Suprapubic skin (tissue), 4 donors: Measurements from ENCODE around the gene CDK5RAP1.

Source experiments
- EP300 ChIP-seq: sonication (generic); formaldehyde crosslinking; IDR thresholded peaks from one replicate; pipeline ENCODE4 v1.6.1; 2017; ENCODE audit warnings: antibody characterized with exemption
- POLR2A ChIP-seq, 2 donors: fragments of 450-650 bp; IDR thresholded peaks; one replicate each; pipeline ENCODE4 v1.6.1; 2017; ENCODE audit warnings: antibody characterized with exemption in 2 of 2, mild to moderate bottlenecking in 2 of 2, moderate library complexity in 2 of 2
- POLR2AphosphoS5 ChIP-seq, 3 donors: sonication (generic); formaldehyde crosslinking; IDR thresholded peaks; one replicate each; pipeline ENCODE4 v1.6.1; 2017; ENCODE audit warnings: antibody characterized with exemption in 3 of 3
- TF ChIP-seq, protein P1 (sequence below), 2 donors: fragments of 200-600 bp in 1 of 2; fragments of 450-650 bp in 1 of 2; sonication (generic) in 1 of 2; IDR thresholded peaks; one replicate each; pipeline ENCODE4 v1.5.1; 2016 to 2019; ENCODE audit warnings: antibody characterized with exemption in 2 of 2, mild to moderate bottlenecking in 1 of 2, moderate library complexity in 1 of 2

DNA sequence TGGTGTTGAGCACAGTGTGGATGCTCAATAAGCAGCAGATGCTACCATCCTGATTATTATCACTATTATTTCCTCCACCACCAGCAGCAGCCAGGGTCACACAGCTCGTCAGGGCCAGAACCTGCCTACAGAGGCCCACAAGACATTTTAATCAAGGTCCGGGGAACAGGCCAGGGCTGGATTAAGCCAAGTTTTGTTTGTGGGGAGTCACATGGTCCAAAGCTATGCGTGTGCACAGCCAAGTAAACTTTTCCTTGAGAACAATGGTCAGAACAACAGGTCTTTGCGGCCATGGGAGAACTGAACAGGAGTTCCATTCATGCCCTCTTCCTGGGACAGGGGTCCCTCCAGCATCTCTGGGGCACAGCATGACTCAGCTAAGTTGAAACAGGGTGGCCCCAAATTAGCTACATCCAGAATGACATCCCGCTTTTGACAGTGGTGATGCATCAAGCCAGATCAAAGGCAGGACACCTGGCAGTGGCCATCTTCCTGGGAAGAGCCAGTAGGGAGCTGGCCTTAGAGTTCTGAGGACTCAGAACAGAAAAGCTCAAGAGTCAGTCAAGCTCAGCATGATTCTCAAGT lies 30.6 kb upstream of the CDK5RAP1 start:
- TF ChIP-seq, protein P1, sequence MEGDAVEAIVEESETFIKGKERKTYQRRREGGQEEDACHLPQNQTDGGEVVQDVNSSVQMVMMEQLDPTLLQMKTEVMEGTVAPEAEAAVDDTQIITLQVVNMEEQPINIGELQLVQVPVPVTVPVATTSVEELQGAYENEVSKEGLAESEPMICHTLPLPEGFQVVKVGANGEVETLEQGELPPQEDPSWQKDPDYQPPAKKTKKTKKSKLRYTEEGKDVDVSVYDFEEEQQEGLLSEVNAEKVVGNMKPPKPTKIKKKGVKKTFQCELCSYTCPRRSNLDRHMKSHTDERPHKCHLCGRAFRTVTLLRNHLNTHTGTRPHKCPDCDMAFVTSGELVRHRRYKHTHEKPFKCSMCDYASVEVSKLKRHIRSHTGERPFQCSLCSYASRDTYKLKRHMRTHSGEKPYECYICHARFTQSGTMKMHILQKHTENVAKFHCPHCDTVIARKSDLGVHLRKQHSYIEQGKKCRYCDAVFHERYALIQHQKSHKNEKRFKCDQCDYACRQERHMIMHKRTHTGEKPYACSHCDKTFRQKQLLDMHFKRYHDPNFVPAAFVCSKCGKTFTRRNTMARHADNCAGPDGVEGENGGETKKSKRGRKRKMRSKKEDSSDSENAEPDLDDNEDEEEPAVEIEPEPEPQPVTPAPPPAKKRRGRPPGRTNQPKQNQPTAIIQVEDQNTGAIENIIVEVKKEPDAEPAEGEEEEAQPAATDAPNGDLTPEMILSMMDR (IDR thresholded peaks at IDR 0.05) = no peak
- TF ChIP-seq POLR2AphosphoS5 (IDR thresholded peaks at IDR 0.05) = no peak
- TF ChIP-seq POLR2A (IDR thresholded peaks at IDR 0.05) = no peak
- no peak for TF ChIP-seq EP300
